K562 (cell line): ENCODE measurements around the gene GTSE1. TPM values are rescaled to one million over a fixed set of nuclear protein-coding genes. Genes with fewer than 3 reads are reported as not detected.

ENCODE experiments used
- CUX1 ChIP-seq: fragments of 200-800 bp; sonication (Bioruptor generic); IDR thresholded peaks from 2 replicates; pipeline ENCODE4 v1.6.1; 2016; ENCODE audit warnings: missing genetic modification characterization, missing compliant biosample characterization
- PRDM10 ChIP-seq: fragments of 450-650 bp; IDR thresholded peaks from 2 replicates; pipeline ENCODE4 v1.6.1; 2018; ENCODE audit not compliant: partially characterized antibody
- SMAD3 ChIP-seq: fragments of 450-650 bp; formaldehyde crosslinking; conservative IDR thresholded peaks from 2 replicates; pipeline ENCODE4 v1.4.0; 2020; ENCODE audit warnings: mild to moderate bottlenecking
- ZNF764 ChIP-seq: fragments of 250-450 bp; sonication (Bioruptor Pico); IDR thresholded peaks from 2 replicates; pipeline ENCODE4 v1.4.0; 2020; ENCODE audit warnings: low read depth, mild to moderate bottlenecking, moderate library complexity
- polyA plus RNA-seq, 8 experiments: library from polyadenylated mRNA; depleted of rRNA in 4 of 8; stranded (reverse) in 5 of 8; unstranded in 3 of 8; fragments of >200 nt; fragmentation: Nextera tagmentation in 2 of 8; fragmentation: Illumina TruSeq in 1 of 8; extraction: Ambion mirVana in 2 of 8; extraction: Trizol in 1 of 8; gene quantifications; 2 replicates each; pipeline versions ENCODE4 v1.2.1 to v1.2.3, GENCODE V29; 2011 to 2014; ENCODE audit warnings: inconsistent platforms in 1 of 8, missing spikeins in 1 of 8
- total RNA-seq, 7 experiments: library from RNA; depleted of rRNA in 6 of 7; stranded (reverse); fragments of >200 nt in 6 of 7; fragmentation: Illumina TruSeq in 2 of 7; extraction: Trizol in 2 of 7; gene quantifications; 2 replicates each; pipeline versions ENCODE4 v1.2.1 to v1.2.3, GENCODE V29; 2011 to 2021; ENCODE audit warnings: low replicate concordance in 1 of 7

Gene GTSE1
- total and polyA plus RNA-seq, 9 of the 15 experiments (the other 6 are each of a cell fraction or from before 2014, with no cell fraction given): 2.5 to 22.5 (median 12.9) TPM

- TF ChIP-seq PRDM10 (no peak), SMAD3 (CRISPR knock-in tag) (no peak), CUX1 (CRISPR knock-in tag) (no peak), ZNF764 (CRISPR knock-in tag) (no peak)
Measured at GRCh38 chr22:46369716-46370583, 73.3 kb downstream of the GTSE1 start (continued).
